MCF 10A (cell line): ENCODE data around the gene AZIN2. TPM values are rescaled to one million over a fixed set of nuclear protein-coding genes. Genes with fewer than 3 reads are reported as not detected.

ENCODE experiments used
- BruUV-seq: library from RNA; stranded (reverse); fragments of 400-500 nt; replicated peaks from 2 replicates; lab custom pipeline; 2021; lab: Mats Ljungman, UMichigan
- CTCF ChIA-PET: fragments of 300-600 bp; sonication (Branson Sonifier 250); formaldehyde crosslinking; extraction: SDS; loops from one replicate; lab custom pipeline; 2021; ENCODE audit warnings: antibody characterized with exemption, inconsistent platforms; lab: Yijun Ruan, JAX
- POLR2A ChIA-PET: fragments of 300-600, 350-650 bp; sonication (Branson Sonifier 250); formaldehyde crosslinking; extraction: SDS; loops from one replicate; lab custom pipeline; 2020; ENCODE audit warnings: antibody characterized with exemption, inconsistent platforms; lab: Yijun Ruan, JAX
- DNase-seq: peaks from one replicate; pipeline ENCODE4 v3.0.0-alpha.2; 2018; ENCODE audit not compliant: unreplicated experiment
- H3K27ac Mint-ChIP-seq: one replicate; pipeline ENCODE4 v1.8.0; 2022; ENCODE audit warnings: mild to moderate bottlenecking, low read depth, mixed read lengths; ENCODE audit not compliant: unreplicated experiment
- H3K27me3 Mint-ChIP-seq: one replicate; pipeline ENCODE4 v1.8.0; 2022; ENCODE audit warnings: mixed read lengths; ENCODE audit not compliant: insufficient read depth, unreplicated experiment
- H3K36me3 Mint-ChIP-seq: one replicate; pipeline ENCODE4 v1.8.0; 2022; ENCODE audit warnings: mild to moderate bottlenecking, moderate library complexity, mixed read lengths; ENCODE audit not compliant: insufficient read depth, unreplicated experiment
- H3K4me1 Mint-ChIP-seq: one replicate; pipeline ENCODE4 v1.8.0; 2022; ENCODE audit warnings: mixed read lengths; ENCODE audit not compliant: insufficient read depth, unreplicated experiment
- H3K4me3 Mint-ChIP-seq: one replicate; pipeline ENCODE4 v1.8.0; 2022; ENCODE audit warnings: mild to moderate bottlenecking, moderate library complexity, mixed read lengths; ENCODE audit not compliant: unreplicated experiment
- H3K9me3 Mint-ChIP-seq: one replicate; pipeline ENCODE4 v1.8.0; 2022; ENCODE audit warnings: mixed read lengths; ENCODE audit not compliant: unreplicated experiment
- CTCF ChIP-seq: fragments of 200-600 bp; IDR thresholded peaks from one replicate; pipeline ENCODE4 v1.8.0; 2022; ENCODE audit warnings: antibody characterized with exemption, mild to moderate bottlenecking; ENCODE audit not compliant: unreplicated experiment
- intact Hi-C: fragments of 100-400 bp; cut with micrococcal nuclease; formaldehyde crosslinking; loops from 2 replicates; pipeline ENCODE4 v1.14.1; 2022
- total RNA-seq: library from RNA; stranded (reverse); gene quantifications from 2 replicates; pipeline ENCODE4 v1.2.3, GENCODE V29; 2022

AZIN2 gene
- total RNA-seq, 1 experiment from 2014 or later = 1.6 TPM

- TF ChIP-seq CTCF = peak; percentile 91
- H3K27ac Mint-ChIP-seq = no peak overlapping the region
- POLR2A ChIA-PET = interaction anchor here (1.8 kb wide), 1 partner anchor 32 kb away, joined by 6 read pairs; no protein-coding TSS in a partner anchor
- no TSS peak for BruUV-seq
- H3K4me1 Mint-ChIP-seq = peaks cover 18% of the 10 kb centered on the region
- no peaks in the 10 kb centered on the region for H3K9me3 Mint-ChIP-seq
- peaks cover 12% of the 10 kb centered on the region for H3K36me3 Mint-ChIP-seq
- DNase-seq = peak; percentile 70
- intact Hi-C loops = loop anchor here (1.0 to 5.0 kb wide), 5 partner anchors 32 to 518 kb away; no protein-coding TSS in a partner anchor
- CTCF ChIA-PET = interaction anchor here (0.5 to 4.2 kb wide), 36 partner anchors 9 to 848 kb away, joined by 3 to 42 read pairs (median 4); partner anchors contain the start of genes AZIN2 and ZSCAN20
- H3K4me3 Mint-ChIP-seq = no peak overlapping the region
- H3K27me3 Mint-ChIP-seq = no peaks in the 10 kb centered on the region
These were observed 14.1 kb downstream of the AZIN2 start for GRCh38 chr1:33094971-33095604.

- H3K27me3 Mint-ChIP-seq = no peaks in the 10 kb centered on the region
- DNase-seq = no peak
- no peaks in the 10 kb centered on the region for H3K9me3 Mint-ChIP-seq
- BruUV-seq = no TSS peak
- no peak overlapping the region for H3K4me3 Mint-ChIP-seq
- intact Hi-C loops = loop anchor here (5.0 kb wide), 1 partner anchor 361 kb away; no protein-coding TSS in a partner anchor
- ChIA-PET CTCF (interaction anchor here (0.6 to 4.2 kb wide), 14 partner anchors 8 to 577 kb away, joined by 3 to 42 read pairs (median 6); partner anchors contain the start of gene ZSCAN20), POLR2A (interaction anchor here (1.8 kb wide), 1 partner anchor 31 kb away, joined by 6 read pairs; no protein-coding TSS in a partner anchor)
- H3K4me1 Mint-ChIP-seq = peaks cover 18% of the 10 kb centered on the region
- TF ChIP-seq CTCF = no peak
- H3K36me3 Mint-ChIP-seq = peaks cover 6% of the 10 kb centered on the region
- no peak overlapping the region for H3K27ac Mint-ChIP-seq
These were observed 15.5 kb downstream of the AZIN2 start for GRCh38 chr1:33096363-33097005.

- Mint-ChIP-seq H3K36me3 (peaks cover 6% of the 10 kb centered on the region), H3K27me3 (no peaks in the 10 kb centered on the region), H3K9me3 (no peaks in the 10 kb centered on the region), H3K4me3 (no peak overlapping the region), H3K4me1 (peaks cover 18% of the 10 kb centered on the region), H3K27ac (no peak overlapping the region)
- intact Hi-C loops = loop anchor here (5.0 kb wide), 1 partner anchor 360 kb away; no protein-coding TSS in a partner anchor
- TF ChIP-seq CTCF = no peak
- POLR2A ChIA-PET = no interaction called here
- CTCF ChIA-PET = interaction anchor here (0.6 to 3.6 kb wide), 6 partner anchors 13 to 515 kb away, joined by 3 to 42 read pairs (median 10); no protein-coding TSS in a partner anchor
- no TSS peak for BruUV-seq
- DNase-seq = no peak
These were observed 16.2 kb downstream of the AZIN2 start for GRCh38 chr1:33097137-33097611.

- ChIA-PET CTCF (interaction anchor here (0.6 to 1.0 kb wide), 2 partner anchors 14 to 29 kb away, joined by 3 read pairs; no protein-coding TSS in a partner anchor), POLR2A (interaction anchor here (0.7 kb wide), 1 partner anchor 11 kb away, joined by 3 read pairs; no protein-coding TSS in a partner anchor)
- Mint-ChIP-seq H3K27ac (no peak overlapping the region), H3K36me3 (peaks cover 6% of the 10 kb centered on the region), H3K27me3 (no peaks in the 10 kb centered on the region), H3K4me1 (peaks cover 18% of the 10 kb centered on the region), H3K4me3 (no peak overlapping the region), H3K9me3 (no peaks in the 10 kb centered on the region)
- BruUV-seq = no TSS peak
- no peak for TF ChIP-seq CTCF
- intact Hi-C loops = loop anchor here (5.0 kb wide), 1 partner anchor 360 kb away; no protein-coding TSS in a partner anchor
- no peak for DNase-seq
These were observed 16.8 kb downstream of the AZIN2 start for GRCh38 chr1:33097762-33098161.
